AG04450 (cell line): ENCODE results near the gene PELI1. TPM values are rescaled to one million over a fixed set of nuclear protein-coding genes. Genes with fewer than 3 reads are reported as not detected.

Experiments
- CTCF ChIA-PET: fragments of 300-600, 350-600 bp; formaldehyde crosslinking; extraction: SDS; loops from one replicate; lab custom pipeline; 2022; ENCODE audit warnings: antibody characterized with exemption, inconsistent platforms; lab: Charles Lee
- POLR2A ChIA-PET: fragments of 350-600 bp; formaldehyde crosslinking; extraction: SDS; loops from one replicate; lab custom pipeline; 2021; ENCODE audit warnings: antibody characterized with exemption, inconsistent platforms; lab: Yijun Ruan, JAX
- DNase-seq: peaks from one replicate; pipeline ENCODE4 v3.0.0-alpha.2; 2011; ENCODE audit warnings: low read depth, low spot score
- H3K27ac ChIP-seq: one replicate; pipeline ENCODE4 v1.5.1; 2012; ENCODE audit warnings: low read depth, low read length, control low read depth
- H3K27me3 ChIP-seq: one replicate; pipeline ENCODE4 v1.6.0; 2012; ENCODE audit warnings: low read length; ENCODE audit not compliant: control insufficient read depth, insufficient read depth
- H3K4me3 ChIP-seq: 2 replicates; pipeline ENCODE4 v1.5.1; 2011; ENCODE audit warnings: mild to moderate bottlenecking, low read depth, low read length, control low read depth
- H3K9me3 ChIP-seq: 2 replicates; pipeline ENCODE4 v1.5.1; 2012; ENCODE audit warnings: low read length; ENCODE audit not compliant: control insufficient read depth, insufficient read depth
- polyA plus RNA-seq: library from polyadenylated mRNA; depleted of rRNA; stranded (reverse); fragments of >200 nt; gene quantifications from 2 replicates; pipeline ENCODE4 v1.2.3, GENCODE V29; 2011
- TF ChIP-seq, protein P1 (sequence below): IDR thresholded peaks from 2 replicates; pipeline ENCODE4 v1.5.1; 2011; ENCODE audit warnings: low read depth, low read length, control low read depth, inconsistent platforms

Gene PELI1
- polyA plus RNA-seq, 1 experiment: 4.9 TPM

DNA sequence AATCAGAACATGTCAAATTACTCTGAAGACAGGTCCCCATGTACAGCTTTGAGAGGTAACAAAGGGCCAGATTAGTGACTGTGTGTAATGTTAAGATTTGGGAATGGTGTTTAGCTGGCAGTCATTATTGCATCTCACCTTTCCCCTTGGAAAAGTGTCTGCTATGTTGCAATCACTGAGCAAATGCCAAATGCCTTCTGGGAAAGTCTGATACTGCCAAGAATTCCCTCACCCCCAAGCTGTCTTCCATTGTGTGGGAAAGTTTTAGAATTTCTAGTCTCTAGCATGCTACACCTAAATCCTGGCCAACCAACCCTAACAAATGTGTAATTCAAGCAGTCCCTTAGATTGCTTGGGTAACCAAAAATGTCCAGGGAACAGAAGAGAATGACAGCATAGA is 13.6 kb upstream of the PELI1 start:
- TF ChIP-seq, protein P1, sequence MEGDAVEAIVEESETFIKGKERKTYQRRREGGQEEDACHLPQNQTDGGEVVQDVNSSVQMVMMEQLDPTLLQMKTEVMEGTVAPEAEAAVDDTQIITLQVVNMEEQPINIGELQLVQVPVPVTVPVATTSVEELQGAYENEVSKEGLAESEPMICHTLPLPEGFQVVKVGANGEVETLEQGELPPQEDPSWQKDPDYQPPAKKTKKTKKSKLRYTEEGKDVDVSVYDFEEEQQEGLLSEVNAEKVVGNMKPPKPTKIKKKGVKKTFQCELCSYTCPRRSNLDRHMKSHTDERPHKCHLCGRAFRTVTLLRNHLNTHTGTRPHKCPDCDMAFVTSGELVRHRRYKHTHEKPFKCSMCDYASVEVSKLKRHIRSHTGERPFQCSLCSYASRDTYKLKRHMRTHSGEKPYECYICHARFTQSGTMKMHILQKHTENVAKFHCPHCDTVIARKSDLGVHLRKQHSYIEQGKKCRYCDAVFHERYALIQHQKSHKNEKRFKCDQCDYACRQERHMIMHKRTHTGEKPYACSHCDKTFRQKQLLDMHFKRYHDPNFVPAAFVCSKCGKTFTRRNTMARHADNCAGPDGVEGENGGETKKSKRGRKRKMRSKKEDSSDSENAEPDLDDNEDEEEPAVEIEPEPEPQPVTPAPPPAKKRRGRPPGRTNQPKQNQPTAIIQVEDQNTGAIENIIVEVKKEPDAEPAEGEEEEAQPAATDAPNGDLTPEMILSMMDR: no peak
- POLR2A ChIA-PET: no interaction called here
- no peak for DNase-seq
- Histone ChIP-seq H3K4me3 (no peak overlapping the region), H3K27ac (no peak overlapping the region), H3K27me3 (peaks cover 11% of the 10 kb centered on the region), H3K9me3 (no peaks in the 10 kb centered on the region)
- CTCF ChIA-PET: no interaction called here

DNA sequence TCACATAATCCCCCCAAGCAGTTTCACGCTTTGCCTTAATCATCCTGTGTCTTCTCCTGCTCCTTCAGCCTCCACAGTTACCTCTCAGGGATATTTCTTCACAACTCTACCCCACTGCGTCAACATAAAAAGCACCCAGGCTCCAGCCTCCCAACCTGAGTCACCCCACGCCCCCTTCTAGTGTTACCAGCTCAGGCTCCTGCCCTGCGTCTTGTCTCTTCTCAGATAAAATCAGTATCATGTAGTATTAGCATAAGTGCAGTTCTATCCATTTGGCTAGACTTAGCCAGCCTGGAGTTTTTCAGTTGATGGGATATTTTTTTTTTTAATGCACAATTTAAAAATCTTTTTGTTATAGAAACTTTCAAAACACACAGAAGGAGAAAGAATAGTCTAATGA is 9.6 kb upstream of the PELI1 start:
- Histone ChIP-seq H3K27me3 (peaks cover 14% of the 10 kb centered on the region), H3K9me3 (no peaks in the 10 kb centered on the region), H3K27ac (no peak overlapping the region), H3K4me3 (no peak overlapping the region)
- CTCF ChIA-PET: no interaction called here
- no peak for DNase-seq
- POLR2A ChIA-PET: no interaction called here
- TF ChIP-seq, protein P1: no peak

DNA sequence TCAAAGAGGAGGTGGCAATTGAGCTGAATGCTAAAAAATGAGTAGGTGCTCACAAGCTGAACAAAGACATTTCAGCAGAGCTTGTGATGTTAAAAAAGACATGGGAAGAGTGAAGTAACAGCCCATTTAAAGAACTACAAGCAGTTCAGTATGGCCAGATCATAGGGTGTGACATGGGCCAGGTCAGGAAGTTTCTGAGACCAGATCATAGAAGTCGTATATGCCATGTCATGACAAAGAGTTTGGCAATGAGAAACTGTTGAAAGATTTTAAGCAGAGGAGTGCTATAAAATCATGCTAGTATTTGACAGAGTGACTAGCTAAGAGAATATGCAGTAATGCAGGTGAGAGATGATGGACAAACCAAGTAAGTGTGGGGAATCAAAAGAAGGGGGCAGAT is 7.3 kb upstream of the PELI1 start:
- Histone ChIP-seq H3K27me3 (peaks cover 18% of the 10 kb centered on the region), H3K4me3 (no peak overlapping the region), H3K9me3 (no peaks in the 10 kb centered on the region), H3K27ac (no peak overlapping the region)
- DNase-seq: no peak
- TF ChIP-seq, protein P1: no peak
- ChIA-PET CTCF (interaction anchor here (1.1 kb wide), 1 partner anchor 13 kb away, joined by 3 read pairs; no protein-coding TSS in a partner anchor), POLR2A (no interaction called here)

DNA sequence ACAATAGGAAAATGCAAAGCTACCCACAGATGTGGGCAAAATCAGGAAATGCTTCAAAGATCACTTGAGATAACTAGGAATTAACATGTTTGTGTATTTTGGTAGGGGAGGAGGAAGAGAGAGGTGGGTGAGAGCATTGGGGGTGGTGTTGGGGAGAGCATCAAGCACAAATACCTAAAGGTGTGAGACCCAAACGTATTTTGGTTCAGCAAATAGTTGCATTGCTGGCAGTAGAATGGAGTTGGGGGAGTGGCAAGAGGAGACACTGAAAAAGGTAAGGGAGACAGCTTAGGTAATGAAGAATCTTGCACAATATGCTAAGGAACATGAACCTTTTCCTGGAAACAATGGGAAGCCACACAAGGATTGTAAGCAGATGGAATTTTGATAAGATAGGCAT is 1.5 kb upstream of the PELI1 start:
- no peaks in the 10 kb centered on the region for H3K9me3 ChIP-seq
- ChIA-PET CTCF (interaction anchor here (1.0 kb wide), 1 partner anchor 183 kb away, joined by 3 read pairs; no protein-coding TSS in a partner anchor), POLR2A (no interaction called here)
- H3K27ac ChIP-seq: no peak overlapping the region
- TF ChIP-seq, protein P1: no peak
- no peak overlapping the region for H3K4me3 ChIP-seq
- peaks cover 5% of the 10 kb centered on the region for H3K27me3 ChIP-seq
- DNase-seq: no peak

- Histone ChIP-seq H3K27me3 (peaks cover 5% of the 10 kb centered on the region), H3K4me3 (no peak overlapping the region), H3K27ac (no peak overlapping the region), H3K9me3 (no peaks in the 10 kb centered on the region)
- CTCF ChIA-PET: no interaction called here
- TF ChIP-seq, protein P1: no peak
- POLR2A ChIA-PET: no interaction called here
- no peak for DNase-seq
Measured at GRCh38 chr2:64145119-64145518, 899 bp upstream of the PELI1 start.
